GM19467 (cell line): ENCODE measurements around the gene LOXL3.

Experiments
- ATAC-seq: cut with Tn5 transposase; IDR thresholded peaks from one replicate; pipeline ENCODE4 v1.9.1; 2021; ENCODE audit warnings: mild to moderate bottlenecking, moderate library complexity; ENCODE audit not compliant: unreplicated experiment

LOXL3 gene

GRCh38 chr2:74511104-74511989 lies 42.4 kb downstream of the LOXL3 start:
- ATAC-seq = no peak

GRCh38 chr2:74510272-74510671 lies 43.5 kb downstream of the LOXL3 start:
- no peak for ATAC-seq

DNA sequence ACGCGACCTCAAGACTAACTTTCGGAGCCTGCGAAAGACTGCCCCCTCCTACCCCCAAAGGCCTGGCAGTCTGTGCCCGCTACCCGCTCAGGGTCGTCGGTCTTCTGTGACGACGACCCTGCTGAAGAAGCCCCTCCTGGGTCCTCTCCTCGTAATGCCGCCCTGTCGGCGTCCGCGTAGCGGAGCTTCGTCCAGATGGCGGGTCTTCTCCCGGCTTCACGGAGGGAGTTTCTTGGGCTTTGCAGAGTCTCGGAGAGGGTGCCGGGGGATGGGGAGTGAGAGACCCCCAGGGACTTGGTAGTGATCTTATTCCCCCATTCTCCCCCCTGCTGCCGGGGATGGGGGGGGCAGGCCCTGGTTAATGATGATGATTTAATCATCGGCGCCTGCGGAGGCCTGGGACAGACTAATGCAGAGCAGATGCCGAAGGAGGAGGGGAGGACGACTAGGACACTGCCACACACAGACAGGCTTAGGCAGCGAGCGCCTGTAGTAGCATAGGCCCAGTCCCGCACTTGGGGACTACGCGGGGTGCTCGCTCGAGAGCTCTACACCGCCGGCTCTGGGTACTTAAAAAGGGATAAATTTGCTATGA lies 45.7 kb downstream of the LOXL3 start:
- peak; percentile 3 for ATAC-seq

DNA sequence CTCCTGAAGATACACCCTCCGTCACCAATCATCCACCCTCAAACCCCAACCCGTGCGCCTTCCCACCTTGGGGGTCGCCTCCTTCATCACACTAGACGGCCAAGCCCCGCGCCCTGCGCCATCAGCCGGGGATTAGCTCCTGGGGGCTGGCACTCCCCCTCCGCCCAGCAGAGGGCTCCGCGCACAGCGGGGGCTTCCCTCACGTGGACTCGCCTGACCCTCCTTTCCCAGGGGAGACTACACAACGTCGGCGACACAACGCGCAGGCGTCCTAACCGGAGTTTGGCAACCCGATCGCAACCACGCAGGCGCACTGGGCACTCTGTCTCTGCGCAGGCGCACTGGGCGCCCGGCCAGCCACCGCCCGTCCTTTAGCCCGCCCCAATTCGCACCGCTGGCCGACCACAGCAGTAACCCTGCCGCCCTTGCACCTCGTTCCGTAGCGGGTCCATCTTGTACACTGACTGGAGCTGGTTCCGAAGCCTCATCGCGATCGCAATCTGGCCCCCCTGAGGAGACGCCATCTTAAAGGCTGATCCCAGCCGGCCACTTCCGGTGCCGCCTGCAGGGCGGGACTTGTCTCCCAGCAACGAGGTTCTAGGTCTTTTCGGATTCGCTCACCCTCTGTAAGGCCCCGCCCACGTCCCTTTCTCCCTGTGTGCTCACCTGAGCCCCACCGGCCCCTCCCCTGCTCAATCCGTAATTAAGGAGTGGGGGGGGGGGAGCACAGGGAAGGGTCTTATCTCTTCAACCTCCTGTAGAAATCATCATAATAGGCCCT lies 46.4 kb downstream of the LOXL3 start, which contains the start of gene PCGF1:
Gene PCGF1 (minus strand): TSS at position 551 of the 781 bp plus-strand sequence. CDS start 27 bp downstream, at position 524.
- ATAC-seq = peak; percentile 85

DNA sequence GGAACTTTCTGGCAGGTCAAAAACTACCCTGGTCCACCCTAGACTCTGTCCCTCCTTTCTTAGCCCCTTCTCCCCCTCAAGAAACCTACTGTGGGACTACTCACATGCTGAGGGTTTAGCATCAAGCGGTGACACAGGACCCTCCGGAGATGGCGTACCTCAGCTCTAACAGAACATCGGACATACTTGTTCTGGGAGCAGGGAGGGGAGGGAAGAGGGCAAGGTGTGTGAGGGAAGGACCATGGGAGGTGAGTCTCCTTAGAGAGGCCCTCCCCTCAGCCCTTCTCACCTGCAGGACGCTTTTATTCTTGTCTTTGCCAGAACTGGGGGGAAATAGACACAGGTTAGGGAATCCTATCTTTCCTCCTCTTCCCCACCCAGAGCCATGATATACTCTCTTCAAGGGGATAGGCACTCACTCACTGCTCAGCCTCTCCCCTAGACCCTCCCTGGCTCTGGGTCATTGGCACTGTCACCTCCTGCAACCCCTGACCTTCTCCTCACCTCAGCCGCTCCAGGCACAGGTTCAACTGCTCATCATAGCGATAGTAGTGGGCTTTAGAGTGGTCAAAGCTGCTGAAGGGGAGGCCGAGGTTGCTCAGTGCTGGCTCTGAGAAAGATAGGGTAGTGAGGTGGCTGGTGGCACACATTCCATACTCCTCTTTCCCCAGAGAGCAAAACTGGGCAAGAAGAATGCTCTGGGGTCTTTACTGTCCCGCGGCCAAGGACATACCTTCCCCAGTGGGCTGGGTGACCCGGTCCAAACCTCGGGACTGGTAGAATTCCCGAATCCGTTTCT lies 48.1 kb downstream of the LOXL3 start:
- ATAC-seq = no peak

DNA sequence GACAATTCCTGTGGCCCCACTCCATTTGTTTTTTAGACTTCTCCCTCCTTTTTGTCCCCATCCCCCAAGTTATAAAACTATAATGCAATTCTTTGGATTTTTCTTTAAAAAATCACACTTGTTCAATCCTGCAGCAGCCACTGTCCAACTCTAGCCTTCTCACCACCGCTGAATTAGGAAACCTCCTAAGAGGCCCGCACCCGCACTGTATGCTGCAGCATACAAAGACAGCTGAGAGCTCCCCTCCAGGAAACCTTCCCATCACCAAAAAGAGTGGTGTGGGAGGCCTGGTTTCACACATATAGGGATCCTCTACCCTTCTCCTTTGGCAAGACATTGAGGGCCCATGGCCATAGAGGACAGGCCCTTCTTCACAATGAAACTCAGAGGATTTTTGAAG lies 49.2 kb downstream of the LOXL3 start:
- ATAC-seq = no peak

- ATAC-seq = no peak
Observed at GRCh38 chr2:74503506-74504475, 50.0 kb downstream of the LOXL3 start.

GRCh38 chr2:74502720-74503505 lies 50.8 kb downstream of the LOXL3 start:
- ATAC-seq = peak; percentile 30

DNA sequence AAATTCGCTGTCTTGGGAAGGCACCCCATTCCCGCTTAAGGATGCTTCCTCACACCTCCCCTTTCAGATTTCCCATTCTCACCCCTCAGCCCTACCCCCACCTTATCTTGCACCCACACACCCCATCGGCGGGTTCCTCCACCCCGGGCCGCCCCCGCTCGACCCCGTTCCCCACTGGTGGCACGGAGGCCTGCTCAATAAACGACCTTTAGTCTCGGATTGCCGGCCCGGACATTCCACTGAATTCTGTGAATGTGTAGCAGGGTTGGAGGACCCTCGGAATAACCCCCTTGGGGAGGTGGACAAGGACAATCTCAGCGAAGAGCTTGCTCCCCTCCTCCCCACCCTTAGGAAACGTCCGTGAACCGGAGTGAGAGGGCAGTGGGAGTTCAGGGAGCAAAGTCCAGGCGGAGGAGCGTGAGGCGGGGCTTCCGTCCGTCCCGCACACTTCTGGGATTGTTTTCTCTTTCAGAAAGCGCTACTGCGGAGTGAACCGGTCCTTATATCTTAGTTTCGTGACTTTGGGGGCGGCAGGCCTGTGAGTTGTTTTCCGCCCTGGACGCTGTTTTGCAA lies 51.5 kb downstream of the LOXL3 start:
- no peak for ATAC-seq

DNA sequence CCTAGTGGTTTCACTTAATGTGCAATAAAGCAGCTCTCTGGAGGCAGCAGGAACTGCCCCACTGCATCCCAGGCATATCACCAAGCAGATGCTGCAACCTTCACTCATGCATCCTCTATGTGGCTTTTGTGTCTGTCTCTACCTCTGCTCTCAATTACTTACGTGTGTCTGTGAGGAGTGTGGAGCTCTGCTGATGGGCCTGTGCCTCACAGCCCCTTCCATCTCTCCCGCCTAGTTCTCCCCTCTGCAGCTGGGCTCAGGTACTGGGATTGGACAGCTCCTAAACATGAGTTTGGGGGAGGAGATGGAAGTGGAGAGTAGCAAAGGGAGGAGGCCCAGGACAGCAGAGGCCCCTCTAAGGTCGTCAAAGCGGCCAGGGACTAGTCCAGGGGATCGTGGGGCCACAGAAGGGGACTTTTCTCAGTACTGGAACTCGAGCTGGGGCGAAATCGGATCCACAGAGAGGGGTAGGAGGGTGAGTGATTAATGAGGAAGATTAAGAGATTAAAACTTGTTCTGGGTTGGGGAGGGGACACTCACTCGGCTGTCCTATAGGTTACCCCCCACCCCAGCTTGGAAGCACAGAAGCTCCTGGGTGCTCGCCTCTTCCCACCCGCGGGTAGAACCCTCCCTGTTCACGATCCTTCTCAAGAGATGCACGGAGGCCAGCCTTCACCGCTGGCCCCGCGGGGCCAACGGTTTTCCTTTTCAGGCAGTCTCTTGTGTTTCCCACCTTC lies 52.2 kb downstream of the LOXL3 start:
- no peak for ATAC-seq

GRCh38 chr2:74500578-74500946 lies 53.2 kb downstream of the LOXL3 start:
- no peak for ATAC-seq

DNA sequence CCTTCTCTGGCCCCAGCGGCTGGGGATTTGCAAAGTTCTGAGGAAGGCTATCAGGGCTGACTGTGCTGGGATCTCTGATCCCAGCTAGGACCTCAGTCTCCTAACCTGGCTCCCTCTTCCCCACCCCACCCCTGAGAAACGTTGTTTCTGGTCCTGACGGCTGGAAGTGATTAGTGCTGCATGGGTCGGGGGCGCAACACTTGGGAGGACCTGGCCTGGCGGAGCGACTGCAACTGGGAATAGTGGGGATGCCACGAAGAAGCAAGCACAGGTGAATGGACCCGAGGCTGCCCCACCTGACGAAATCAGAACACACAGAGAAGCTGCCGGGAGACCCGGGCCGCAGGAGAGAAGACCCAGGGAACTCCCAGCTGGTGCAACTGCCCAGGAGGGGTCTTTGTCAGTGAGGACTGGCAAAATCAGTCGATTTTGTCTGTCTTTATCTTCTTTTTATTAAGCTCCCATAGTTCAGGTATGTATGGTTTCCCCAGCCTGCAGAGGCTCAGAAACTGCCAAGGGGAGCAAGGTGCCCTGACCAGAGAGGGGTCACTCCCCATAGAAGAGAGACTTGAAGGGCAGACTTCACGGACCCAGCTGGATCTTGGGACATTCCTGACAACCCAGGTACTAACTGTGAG lies 53.7 kb downstream of the LOXL3 start:
- ATAC-seq = no peak

- no peak for ATAC-seq
Observed at GRCh38 chr2:74499267-74499939, 54.3 kb downstream of the LOXL3 start, which contains the start of gene LBX2. TSS of gene LBX2 (minus strand) at chr2:74499603. CDS start at chr2:74499537, 66 bp downstream.

DNA sequence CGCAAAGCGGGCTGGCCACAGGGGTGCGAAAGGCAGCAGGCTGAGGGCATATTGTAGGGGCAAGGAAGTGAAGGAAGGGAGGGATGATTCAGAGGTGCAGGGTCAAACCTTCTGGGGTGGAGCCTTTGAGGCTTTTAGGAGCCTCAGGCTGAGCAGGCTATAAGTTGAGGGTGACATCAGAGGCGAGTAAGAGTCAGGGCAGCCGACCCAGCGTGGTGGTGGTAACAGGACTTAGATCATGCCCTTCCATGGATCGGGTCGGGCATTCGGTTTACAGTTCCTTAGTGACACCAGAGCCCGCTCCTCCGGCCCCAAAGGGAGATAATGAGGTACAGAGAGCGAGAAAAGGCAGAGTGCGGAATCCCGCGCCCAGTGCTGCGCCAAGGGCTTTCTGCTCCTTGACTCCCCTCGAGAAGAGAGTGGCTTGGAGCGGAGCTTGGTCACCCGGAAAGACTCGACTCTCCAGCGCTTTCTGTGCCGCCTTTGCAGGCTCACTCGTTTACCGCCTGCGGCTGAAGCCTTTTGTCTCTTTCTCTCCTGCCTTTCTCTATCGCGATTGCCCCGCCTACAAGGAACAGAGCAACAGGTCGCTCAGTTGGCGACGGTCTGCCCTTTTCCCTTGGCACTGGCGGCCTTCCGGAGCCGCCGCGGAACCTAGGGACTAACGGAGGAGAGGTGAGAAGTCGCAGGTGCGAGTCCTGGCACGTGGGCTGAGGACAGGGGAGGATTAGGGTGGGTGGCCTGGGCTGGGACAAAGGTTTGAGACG lies 55.1 kb downstream of the LOXL3 start:
- no peak for ATAC-seq

- ATAC-seq = no peak
Observed at GRCh38 chr2:74497777-74498499, 55.8 kb downstream of the LOXL3 start.
